ENCODE results near the gene MTF2. TPM values are rescaled to one million over a fixed set of nuclear protein-coding genes. Genes with fewer than 3 reads are reported as not detected.

Gene MTF2
- total and polyA plus RNA-seq, 9 of the 15 experiments (the other 6 are each of a cell fraction or from before 2014, with no cell fraction given), result 29.3 to 124 (median 57.7) TPM

GRCh38 chr1:93179886-93180722 is 101.0 kb downstream of the MTF2 start, which contains the start of gene TMED5 (continued):
- TF ChIP-seq ZNF311 (CRISPR knock-in tag; IDR thresholded peaks at IDR 0.05), result no peak
- TF ChIP-seq POLR2B (IDR thresholded peaks at IDR 0.05; ENCODE audit: low read depth, partially characterized antibody), result peak; percentile 73
- TF ChIP-seq EP300 (IDR thresholded peaks at IDR 0.05; ENCODE audit: low read length), result peak; percentile 51
- no peak for TF ChIP-seq ZEB2 (IDR thresholded peaks at IDR 0.05)
- peak; percentile 57 for TF ChIP-seq POU5F1 (IDR thresholded peaks at IDR 0.05; ENCODE audit: borderline replicate concordance, low read depth, low read length, partially characterized antibody)
- TF ChIP-seq ZNF449 (CRISPR knock-in tag; IDR thresholded peaks at IDR 0.05), result no peak
- no peak for TF ChIP-seq ZFP1 (CRISPR knock-in tag; IDR thresholded peaks at IDR 0.05)
- no peak for TF ChIP-seq REST (IDR thresholded peaks at IDR 0.05; ENCODE audit: borderline replicate concordance)
- TF ChIP-seq REST (CRISPR knock-in tag; IDR thresholded peaks at IDR 0.05; ENCODE audit: low read depth), result no peak
- no peak for TF ChIP-seq ZHX1 (conservative IDR thresholded peaks at IDR 0.05; ENCODE audit: low read length)
- TF ChIP-seq ZBED1 (IDR thresholded peaks at IDR 0.05), result no peak
- no peak for TF ChIP-seq ZSCAN29 (IDR thresholded peaks at IDR 0.05)
- TF ChIP-seq TCF7 (IDR thresholded peaks at IDR 0.05; ENCODE audit: borderline replicate concordance), result no peak
- TF ChIP-seq TFAP4 (CRISPR knock-in tag; IDR thresholded peaks at IDR 0.05; ENCODE audit: borderline replicate concordance), result peak; percentile 83
- no peak for TF ChIP-seq FUS (optimal IDR thresholded peaks at IDR 0.05; ENCODE audit: low read depth, low read length)
- TF ChIP-seq SREBF2 (CRISPR knock-in tag; IDR thresholded peaks at IDR 0.05), result 0 out of 2 replicates have a peak, but pooled peaks have one; percentile 58

Measured in K562 (cell line).